ENCODE measurements around the gene CSAG3. TPM values are rescaled to one million over a fixed set of nuclear protein-coding genes. Genes with fewer than 3 reads are reported as not detected.

CSAG3 gene
- total RNA-seq = not detected

DNA sequence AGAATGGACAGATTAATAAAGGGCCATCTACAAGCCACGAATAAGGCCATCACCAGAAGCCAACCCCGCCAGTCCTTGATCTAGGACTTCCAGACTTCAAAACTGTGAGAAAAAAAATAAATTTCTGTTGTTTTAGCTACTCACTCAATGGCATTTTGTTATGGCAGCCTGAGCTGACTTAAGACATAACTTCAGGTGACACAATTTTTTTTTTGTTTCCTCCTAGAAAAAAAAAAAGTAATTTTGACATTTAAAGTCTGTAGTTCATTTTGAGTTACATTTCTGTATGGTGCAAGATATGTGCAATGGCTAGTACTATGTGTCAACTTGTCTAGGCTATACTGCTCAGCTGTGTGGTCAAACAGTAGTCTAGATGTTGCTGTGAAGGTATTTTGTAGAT lies at the start of gene CSAG3:
CSAG3 (plus strand) TSS at position 301 of the 400 bp plus-strand sequence.

DNA sequence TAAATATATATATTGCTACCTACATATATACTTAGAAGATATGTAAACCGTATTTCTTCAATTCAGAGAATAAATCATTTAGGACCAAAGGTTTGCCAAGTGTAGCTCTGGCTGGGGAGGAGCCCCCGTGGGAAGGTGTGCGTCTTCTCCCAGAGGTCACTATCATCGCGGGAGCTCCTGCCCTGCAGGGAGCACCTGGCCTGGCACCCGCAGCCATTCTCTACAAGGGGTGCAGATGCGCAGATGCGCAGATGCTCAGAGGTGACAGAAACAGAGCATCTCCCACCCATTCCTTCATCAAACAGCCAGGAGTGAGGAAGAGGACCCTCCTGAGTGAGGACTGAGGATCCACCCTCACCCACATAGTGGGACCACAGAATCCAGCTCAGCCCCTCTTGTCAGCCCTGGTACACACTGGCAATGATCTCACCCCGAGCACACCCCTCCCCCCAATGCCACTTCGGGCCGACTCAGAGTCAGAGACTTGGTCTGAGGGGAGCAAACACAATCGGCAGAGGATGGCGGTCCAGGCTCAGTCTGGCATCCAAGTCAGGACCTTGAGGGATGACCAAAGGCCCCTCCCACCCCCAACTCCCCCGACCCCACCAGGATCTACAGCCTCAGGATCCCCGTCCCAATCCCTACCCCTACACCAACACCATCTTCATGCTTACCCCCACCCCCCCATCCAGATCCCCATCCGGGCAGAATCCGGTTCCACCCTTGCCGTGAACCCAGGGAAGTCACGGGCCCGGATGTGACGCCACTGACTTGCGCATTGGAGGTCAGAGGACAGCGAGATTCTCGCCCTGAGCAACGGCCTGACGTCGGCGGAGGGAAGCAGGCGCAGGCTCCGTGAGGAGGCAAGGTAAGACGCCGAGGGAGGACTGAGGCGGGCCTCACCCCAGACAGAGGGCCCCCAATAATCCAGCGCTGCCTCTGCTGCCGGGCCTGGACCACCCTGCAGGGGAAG lies 44.9 kb upstream of the CSAG3 start, which contains the start of gene MAGEA2B:
MAGEA2B (plus strand) TSS at position 814 of the 973 bp plus-strand sequence. CDS start 2,479 bp downstream, outside the sequence.

DNA sequence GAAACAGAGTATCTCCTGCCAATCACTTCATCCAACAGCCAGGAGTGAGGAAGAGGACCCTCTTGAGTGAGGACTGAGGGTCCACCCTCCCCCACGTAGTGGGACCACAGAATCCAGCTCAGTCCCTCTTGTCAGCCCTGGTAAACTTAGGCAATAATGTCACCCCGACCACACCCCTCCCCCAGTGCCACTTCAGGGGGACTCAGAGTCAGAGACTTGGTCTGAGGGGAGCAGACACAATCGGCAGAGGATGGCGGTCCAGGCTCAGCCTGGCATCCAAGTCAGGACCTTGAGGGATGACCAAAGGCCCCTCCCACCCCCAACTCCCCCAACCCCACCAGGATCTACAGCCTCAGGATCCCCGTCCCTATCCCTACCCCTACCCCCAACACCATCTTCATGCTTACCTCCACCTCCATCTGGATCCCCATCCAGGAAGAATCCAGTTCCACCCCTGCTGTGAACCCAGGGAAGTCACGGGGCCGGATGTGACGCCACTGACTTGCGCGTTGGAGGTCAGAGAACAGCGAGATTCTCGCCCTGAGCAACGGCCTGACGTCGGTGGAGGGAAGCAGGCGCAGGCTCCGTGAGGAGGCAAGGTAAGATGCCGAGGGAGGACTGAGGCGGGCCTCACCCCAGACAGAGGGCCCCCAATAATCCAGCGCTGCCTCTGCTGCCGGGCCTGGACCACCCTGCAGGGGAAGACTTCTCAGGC lies 25.6 kb upstream of the CSAG3 start, which contains the start of the genes CSAG1 and MAGEA12:
CSAG1 (minus strand) TSS at position 461 of the 715 bp plus-strand sequence. CDS start 1,261 bp downstream, outside the sequence.
MAGEA12 (plus strand) TSS at position 497 of the 715 bp plus-strand sequence. CDS start 2,405 bp downstream, outside the sequence.

DNA sequence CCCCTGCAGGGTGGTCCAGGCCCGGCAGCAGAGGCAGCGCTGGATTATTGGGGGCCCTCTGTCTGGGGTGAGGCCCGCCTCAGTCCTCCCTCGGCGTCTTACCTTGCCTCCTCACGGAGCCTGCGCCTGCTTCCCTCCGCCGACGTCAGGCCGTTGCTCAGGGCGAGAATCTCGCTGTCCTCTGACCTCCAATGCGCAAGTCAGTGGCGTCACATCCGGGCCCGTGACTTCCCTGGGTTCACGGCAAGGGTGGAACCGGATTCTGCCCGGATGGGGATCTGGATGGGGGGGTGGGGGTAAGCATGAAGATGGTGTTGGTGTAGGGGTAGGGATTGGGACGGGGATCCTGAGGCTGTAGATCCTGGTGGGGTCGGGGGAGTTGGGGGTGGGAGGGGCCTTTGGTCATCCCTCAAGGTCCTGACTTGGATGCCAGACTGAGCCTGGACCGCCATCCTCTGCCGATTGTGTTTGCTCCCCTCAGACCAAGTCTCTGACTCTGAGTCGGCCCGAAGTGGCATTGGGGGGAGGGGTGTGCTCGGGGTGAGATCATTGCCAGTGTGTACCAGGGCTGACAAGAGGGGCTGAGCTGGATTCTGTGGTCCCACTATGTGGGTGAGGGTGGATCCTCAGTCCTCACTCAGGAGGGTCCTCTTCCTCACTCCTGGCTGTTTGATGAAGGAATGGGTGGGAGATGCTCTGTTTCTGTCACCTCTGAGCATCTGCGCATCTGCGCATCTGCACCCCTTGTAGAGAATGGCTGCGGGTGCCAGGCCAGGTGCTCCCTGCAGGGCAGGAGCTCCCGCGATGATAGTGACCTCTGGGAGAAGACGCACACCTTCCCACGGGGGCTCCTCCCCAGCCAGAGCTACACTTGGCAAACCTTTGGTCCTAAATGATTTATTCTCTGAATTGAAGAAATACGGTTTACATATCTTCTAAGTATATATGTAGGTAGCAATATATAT lies 5.0 kb upstream of the CSAG3 start, which contains the start of gene MAGEA2:
MAGEA2 (minus strand) TSS at position 157 of the 965 bp plus-strand sequence. CDS start 2,479 bp downstream, outside the sequence.

DNA sequence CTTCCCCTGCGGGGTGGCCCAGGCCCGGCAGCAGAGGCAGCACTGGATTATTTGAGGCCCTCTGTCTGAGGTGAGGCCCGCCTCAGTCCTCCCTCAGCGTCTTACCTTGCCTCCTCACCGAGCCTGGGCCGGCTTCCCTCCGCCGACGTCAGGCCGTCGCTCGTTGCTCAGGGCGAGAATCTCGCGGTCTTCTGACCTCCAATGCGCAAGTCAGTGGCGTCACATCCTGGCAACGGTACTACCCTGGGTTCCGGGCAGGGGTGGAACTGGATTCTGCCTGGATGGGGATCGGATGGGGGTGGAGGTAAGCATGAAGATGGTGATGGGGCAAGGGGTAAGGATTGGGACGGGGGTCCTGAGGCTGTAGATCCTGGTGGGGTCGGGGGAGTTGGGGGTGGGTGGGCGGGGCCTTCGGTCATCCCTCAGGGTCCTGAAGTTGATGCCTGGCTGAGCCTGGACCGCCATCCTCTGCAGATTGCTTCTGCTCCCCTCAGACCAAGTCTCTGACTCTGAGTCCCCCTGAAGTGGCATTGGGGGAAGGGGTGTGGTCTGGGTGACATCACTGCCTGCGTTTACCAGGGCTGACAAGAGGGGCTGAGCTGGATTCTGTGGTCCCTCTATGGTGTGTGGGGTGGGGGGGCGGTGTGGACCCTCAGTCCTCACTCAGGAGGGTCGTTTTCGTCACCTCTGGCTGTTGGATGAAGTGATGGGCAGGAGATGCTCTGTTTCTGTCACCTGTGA lies 10.7 kb downstream of the CSAG3 start, which contains the start of gene MAGEA6:
MAGEA6 (minus strand) TSS at position 141 of the 741 bp plus-strand sequence. CDS start 2,039 bp downstream, outside the sequence.

Other genes with a start within 250 kb of the CSAG3 start
- gene GABRQ, start 121.3 kb upstream of the CSAG3 start, total RNA-seq = 1.6 TPM
- not detected for gene MAGEA3, start 60.4 kb upstream of the CSAG3 start, total RNA-seq
- not detected for gene CSAG2, start 49.9 kb upstream of the CSAG3 start, total RNA-seq
- not detected for gene MAGEA2B, start 44.6 kb upstream of the CSAG3 start, total RNA-seq
- gene CSAG1, start 25.5 kb upstream of the CSAG3 start, total RNA-seq = not detected
- not detected for gene MAGEA12, start 25.5 kb upstream of the CSAG3 start, total RNA-seq
- not detected for gene MAGEA2, start 5.4 kb upstream of the CSAG3 start, total RNA-seq
- not detected for gene MAGEA6, start 10.5 kb downstream of the CSAG3 start, total RNA-seq
- 35.5 TPM for gene CETN2, start 71.5 kb downstream of the CSAG3 start, total RNA-seq
- gene NSDHL, start 71.8 kb downstream of the CSAG3 start, total RNA-seq = 8.4 TPM
- gene ZNF185, start 138.8 kb downstream of the CSAG3 start, total RNA-seq = 14.3 TPM
- gene PNMA5, start 234.9 kb downstream of the CSAG3 start, total RNA-seq = not detected